Loucy (cell line): Measurements from ENCODE around the gene RSAD2.

Source experiments
- H2AFZ ChIP-seq: fragments of 200-600 bp; sonication (generic); 2 replicates; pipeline ENCODE4 v1.6.0; 2016; ENCODE audit warnings: antibody characterized with exemption, mild to moderate bottlenecking, low read length, moderate library complexity
- H3F3A ChIP-seq: fragments of 200-600 bp; 2 replicates; pipeline ENCODE4 v1.6.0; 2016; ENCODE audit warnings: antibody characterized with exemption, low read depth, mild to moderate bottlenecking
- H3K27me3 ChIP-seq: fragments of 200-600 bp; sonication (generic); 2 replicates; pipeline ENCODE4 v1.6.1; 2014; ENCODE audit warnings: low read length, mild to moderate bottlenecking; ENCODE audit not compliant: insufficient read depth, poor library complexity, severe bottlenecking
- H3K36me3 ChIP-seq: fragments of 200-600 bp; sonication (generic); 2 replicates; pipeline ENCODE4 v1.6.1; 2016; ENCODE audit warnings: low read length; ENCODE audit not compliant: insufficient read depth
- H3K4me1 ChIP-seq: fragments of 200-600 bp; sonication (generic); 2 replicates; pipeline ENCODE4 v1.5.1; 2014; ENCODE audit warnings: low read length, mild to moderate bottlenecking; ENCODE audit not compliant: insufficient read depth, poor library complexity, severe bottlenecking
- H3K4me2 ChIP-seq: fragments of 200-600 bp; sonication (generic); 2 replicates; pipeline ENCODE4 v1.6.0; 2014; ENCODE audit warnings: antibody characterized with exemption, low read length, low read depth, mild to moderate bottlenecking; ENCODE audit not compliant: poor library complexity, severe bottlenecking
- H3K4me3 ChIP-seq: fragments of 200-600 bp; sonication (generic); 2 replicates; pipeline ENCODE4 v1.5.1; 2014; ENCODE audit warnings: low read length, mild to moderate bottlenecking, mixed read lengths; ENCODE audit not compliant: poor library complexity, severe bottlenecking
- H3K79me2 ChIP-seq: fragments of 200-600 bp; sonication (generic); 2 replicates; pipeline ENCODE4 v1.6.1; 2014; ENCODE audit warnings: low read length; ENCODE audit not compliant: insufficient read depth
- H3K9ac ChIP-seq: fragments of 200-600 bp; sonication (generic); 2 replicates; pipeline ENCODE4 v1.6.0; 2014; ENCODE audit warnings: mild to moderate bottlenecking, low read depth, low read length, moderate library complexity; ENCODE audit not compliant: poor library complexity, severe bottlenecking
- H3K9me2 ChIP-seq: fragments of 200-600 bp; sonication (generic); replicated peaks from 2 replicates; pipeline ENCODE4 v1.6.1; 2016; ENCODE audit warnings: low read depth, low read length, mixed read lengths
- H3K9me3 ChIP-seq: fragments of 200-600 bp; sonication (generic); 2 replicates; pipeline ENCODE4 v1.6.1; 2014; ENCODE audit warnings: mild to moderate bottlenecking, antibody characterized with exemption, low read length, low read depth; ENCODE audit not compliant: insufficient read depth
- H4K20me1 ChIP-seq: fragments of 200-600 bp; sonication (generic); 2 replicates; pipeline ENCODE4 v1.6.0; 2014; ENCODE audit warnings: antibody characterized with exemption, low read length, mild to moderate bottlenecking; ENCODE audit not compliant: insufficient read depth, poor library complexity, severe bottlenecking
- EZH2phosphoT487 ChIP-seq: fragments of 200-600 bp; IDR thresholded peaks from 2 replicates; pipeline ENCODE4 v1.6.1; 2018; ENCODE audit warnings: antibody characterized with exemption, mild to moderate bottlenecking, moderate library complexity, borderline replicate concordance
- TF ChIP-seq, protein P1 (sequence below): fragments of 200-600 bp; sonication (generic); conservative IDR thresholded peaks from 2 replicates; pipeline ENCODE4 v1.5.1; 2014; ENCODE audit warnings: mild to moderate bottlenecking, antibody characterized with exemption, low read length

RSAD2 gene

GRCh38 chr2:6876309-6876708 is 1.3 kb upstream of the RSAD2 start:
- TF ChIP-seq EZH2phosphoT487: no peak
- TF ChIP-seq, protein P1, sequence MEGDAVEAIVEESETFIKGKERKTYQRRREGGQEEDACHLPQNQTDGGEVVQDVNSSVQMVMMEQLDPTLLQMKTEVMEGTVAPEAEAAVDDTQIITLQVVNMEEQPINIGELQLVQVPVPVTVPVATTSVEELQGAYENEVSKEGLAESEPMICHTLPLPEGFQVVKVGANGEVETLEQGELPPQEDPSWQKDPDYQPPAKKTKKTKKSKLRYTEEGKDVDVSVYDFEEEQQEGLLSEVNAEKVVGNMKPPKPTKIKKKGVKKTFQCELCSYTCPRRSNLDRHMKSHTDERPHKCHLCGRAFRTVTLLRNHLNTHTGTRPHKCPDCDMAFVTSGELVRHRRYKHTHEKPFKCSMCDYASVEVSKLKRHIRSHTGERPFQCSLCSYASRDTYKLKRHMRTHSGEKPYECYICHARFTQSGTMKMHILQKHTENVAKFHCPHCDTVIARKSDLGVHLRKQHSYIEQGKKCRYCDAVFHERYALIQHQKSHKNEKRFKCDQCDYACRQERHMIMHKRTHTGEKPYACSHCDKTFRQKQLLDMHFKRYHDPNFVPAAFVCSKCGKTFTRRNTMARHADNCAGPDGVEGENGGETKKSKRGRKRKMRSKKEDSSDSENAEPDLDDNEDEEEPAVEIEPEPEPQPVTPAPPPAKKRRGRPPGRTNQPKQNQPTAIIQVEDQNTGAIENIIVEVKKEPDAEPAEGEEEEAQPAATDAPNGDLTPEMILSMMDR: no peak
- no peaks in the 10 kb centered on the region for H3K79me2 ChIP-seq
- 0 out of 2 replicates have a peak overlapping the region, but pooled peaks have one; percentile 22 for H2AFZ ChIP-seq
- H3F3A ChIP-seq: peaks cover 10% of the 10 kb centered on the region
- H3K27me3 ChIP-seq: no peaks in the 10 kb centered on the region
- peaks cover 62% of the 10 kb centered on the region for H3K4me1 ChIP-seq
- H3K9me3 ChIP-seq: peaks cover 7% of the 10 kb centered on the region; the same call in 1 of the 2 replicates
- no peaks in the 10 kb centered on the region for H3K36me3 ChIP-seq
- H3K4me2 ChIP-seq: no peak overlapping the region
- no peak overlapping the region for H3K4me3 ChIP-seq
- H4K20me1 ChIP-seq: no peaks in the 10 kb centered on the region
- no peaks in the 10 kb centered on the region for H3K9me2 ChIP-seq
- peak overlapping the region; percentile 72 for H3K9ac ChIP-seq

- H3F3A ChIP-seq: peaks cover 12% of the 10 kb centered on the region
- H3K4me1 ChIP-seq: peaks cover 71% of the 10 kb centered on the region
- H3K36me3 ChIP-seq: no peaks in the 10 kb centered on the region
- TF ChIP-seq, protein P1: no peak
- TF ChIP-seq EZH2phosphoT487: no peak
- H4K20me1 ChIP-seq: no peaks in the 10 kb centered on the region
- H3K9me2 ChIP-seq: no peaks in the 10 kb centered on the region
- H3K4me2 ChIP-seq: peak overlapping the region; percentile 83
- no peaks in the 10 kb centered on the region for H3K27me3 ChIP-seq
- peak overlapping the region; percentile 72 for H3K4me3 ChIP-seq
- H3K9me3 ChIP-seq: peaks cover 7% of the 10 kb centered on the region; the same call in 1 of the 2 replicates
- H2AFZ ChIP-seq: no peak overlapping the region
- H3K9ac ChIP-seq: peak overlapping the region; percentile 73
- H3K79me2 ChIP-seq: no peaks in the 10 kb centered on the region
These were observed 972 bp downstream of the RSAD2 start for GRCh38 chr2:6878549-6878948.

DNA sequence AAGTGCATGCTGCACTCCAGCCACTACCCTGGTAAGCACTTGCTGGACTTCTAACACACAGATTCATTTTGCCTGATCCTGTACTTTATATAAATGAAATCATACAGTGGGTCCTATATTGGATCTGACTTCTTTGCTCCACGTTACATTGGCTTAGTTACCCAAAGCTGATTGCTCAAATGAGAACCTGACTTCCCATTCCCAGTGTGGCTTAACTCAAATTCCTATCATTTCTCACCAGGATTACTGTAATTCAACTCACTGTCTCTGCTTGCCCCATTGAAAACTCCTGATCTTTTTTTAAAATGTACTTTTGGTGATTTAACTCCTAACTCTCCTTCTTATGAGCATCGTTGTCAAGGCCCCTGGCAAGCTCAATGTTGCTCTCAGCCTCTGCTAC is 1.4 kb downstream of the RSAD2 start:
- H2AFZ ChIP-seq: no peak overlapping the region
- peaks cover 5% of the 10 kb centered on the region; the same call in 1 of the 2 replicates for H3K9me3 ChIP-seq
- peak overlapping the region; percentile 83 for H3K4me2 ChIP-seq
- no peaks in the 10 kb centered on the region for H3K79me2 ChIP-seq
- H3K4me3 ChIP-seq: peak overlapping the region; percentile 72
- H4K20me1 ChIP-seq: no peaks in the 10 kb centered on the region
- H3K4me1 ChIP-seq: peaks cover 74% of the 10 kb centered on the region
- TF ChIP-seq EZH2phosphoT487: no peak
- TF ChIP-seq, protein P1: no peak
- no peaks in the 10 kb centered on the region for H3K9me2 ChIP-seq
- no peaks in the 10 kb centered on the region for H3K27me3 ChIP-seq
- peak overlapping the region; percentile 73 for H3K9ac ChIP-seq
- H3F3A ChIP-seq: peaks cover 12% of the 10 kb centered on the region
- no peaks in the 10 kb centered on the region for H3K36me3 ChIP-seq
